GM18508 (cell line): ENCODE measurements around the gene RNU1-4.
"Not testable (repeated sequence)": the region's sequence is repeated elsewhere in the genome, so short reads cannot be mapped to it uniquely, and the experiment has no call there.

ENCODE experiments used
- ATAC-seq: cut with Tn5 transposase; IDR thresholded peaks from one replicate; pipeline ENCODE4 v1.9.1; 2021; ENCODE audit warnings: moderate number of reproducible peaks; ENCODE audit not compliant: insufficient read depth, unreplicated experiment

Gene RNU1-4

GRCh38 chr1:16740047-16740964 lies at the start of gene RNU1-4:
TSS of gene RNU1-4 (plus strand) at chr1:16740516.
- not testable (repeated sequence) for ATAC-seq

- not testable (repeated sequence) for ATAC-seq
Observed at GRCh38 chr1:16690971-16691682, 49.2 kb upstream of the RNU1-4 start.

- ATAC-seq = not testable (repeated sequence)
Observed at GRCh38 chr1:16692283-16692682, 48.0 kb upstream of the RNU1-4 start.

- ATAC-seq = not testable (repeated sequence)
Observed at GRCh38 chr1:16692717-16693448, 47.4 kb upstream of the RNU1-4 start.

GRCh38 chr1:16693449-16694307 lies 46.6 kb upstream of the RNU1-4 start:
- not testable (repeated sequence) for ATAC-seq

GRCh38 chr1:16694308-16694702 lies 46.0 kb upstream of the RNU1-4 start:
- ATAC-seq = not testable (repeated sequence)

- ATAC-seq = not testable (repeated sequence)
Observed at GRCh38 chr1:16696507-16697150, 43.7 kb upstream of the RNU1-4 start.

- ATAC-seq = not testable (repeated sequence)
Observed at GRCh38 chr1:16697152-16697551, 43.2 kb upstream of the RNU1-4 start.

- not testable (repeated sequence) for ATAC-seq
Observed at GRCh38 chr1:16699440-16699839, 40.9 kb upstream of the RNU1-4 start.

GRCh38 chr1:16700138-16700895 lies 40.0 kb upstream of the RNU1-4 start:
- ATAC-seq = not testable (repeated sequence)

GRCh38 chr1:16701189-16701588 lies 39.1 kb upstream of the RNU1-4 start:
- ATAC-seq = not testable (repeated sequence)

GRCh38 chr1:16702280-16702679 lies 38.0 kb upstream of the RNU1-4 start:
- ATAC-seq = not testable (repeated sequence)

GRCh38 chr1:16703141-16703540 lies 37.2 kb upstream of the RNU1-4 start:
- not testable (repeated sequence) for ATAC-seq

- not testable (repeated sequence) for ATAC-seq
Observed at GRCh38 chr1:16703602-16704001, 36.7 kb upstream of the RNU1-4 start.

GRCh38 chr1:16704076-16704475 lies 36.2 kb upstream of the RNU1-4 start:
- not testable (repeated sequence) for ATAC-seq

GRCh38 chr1:16704502-16705100 lies 35.7 kb upstream of the RNU1-4 start:
- not testable (repeated sequence) for ATAC-seq

- ATAC-seq = not testable (repeated sequence)
Observed at GRCh38 chr1:16706302-16706701, 34.0 kb upstream of the RNU1-4 start.
